Measurements from ENCODE around the gene ATG16L2.

DNA sequence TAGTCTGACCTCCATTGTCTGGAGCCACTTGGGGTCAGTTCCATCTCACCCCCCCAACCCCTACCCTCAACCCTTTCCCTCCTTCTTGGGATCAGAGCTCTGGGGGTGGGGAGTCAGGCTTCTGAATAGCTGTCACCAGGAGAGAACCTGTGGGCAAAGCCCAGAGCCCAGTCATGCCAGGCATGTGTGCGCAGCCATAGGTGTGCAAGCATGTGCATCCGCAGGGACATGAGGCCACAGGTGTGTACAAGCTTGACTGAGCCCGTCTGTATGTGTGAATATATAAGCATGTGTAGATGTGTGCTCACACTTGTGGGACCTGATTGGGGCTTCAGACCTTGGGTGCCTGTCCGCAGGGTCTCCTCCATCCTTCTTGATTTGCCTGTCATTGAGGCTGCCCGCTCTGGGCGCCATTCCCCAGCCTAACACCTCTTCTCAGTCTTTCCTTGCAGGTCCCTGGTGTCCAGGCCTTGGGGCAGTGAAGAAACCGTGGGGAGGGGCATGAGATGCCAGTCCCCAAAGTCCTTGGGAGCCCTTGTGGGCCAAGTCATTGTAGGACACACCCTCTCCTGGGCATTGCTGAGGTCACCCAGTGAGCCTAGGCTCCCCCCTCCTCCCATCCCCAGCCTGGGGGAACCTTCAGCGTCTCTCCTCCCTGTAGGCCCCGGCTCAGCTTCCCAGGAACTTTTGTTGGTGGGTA is 9.0 kb downstream of the ATG16L2 start:
- TF ChIP-seq EZH2 (IDR thresholded peaks at IDR 0.05; ENCODE audit: low read length, missing control alignments): no peak
- TF ChIP-seq, protein P1, sequence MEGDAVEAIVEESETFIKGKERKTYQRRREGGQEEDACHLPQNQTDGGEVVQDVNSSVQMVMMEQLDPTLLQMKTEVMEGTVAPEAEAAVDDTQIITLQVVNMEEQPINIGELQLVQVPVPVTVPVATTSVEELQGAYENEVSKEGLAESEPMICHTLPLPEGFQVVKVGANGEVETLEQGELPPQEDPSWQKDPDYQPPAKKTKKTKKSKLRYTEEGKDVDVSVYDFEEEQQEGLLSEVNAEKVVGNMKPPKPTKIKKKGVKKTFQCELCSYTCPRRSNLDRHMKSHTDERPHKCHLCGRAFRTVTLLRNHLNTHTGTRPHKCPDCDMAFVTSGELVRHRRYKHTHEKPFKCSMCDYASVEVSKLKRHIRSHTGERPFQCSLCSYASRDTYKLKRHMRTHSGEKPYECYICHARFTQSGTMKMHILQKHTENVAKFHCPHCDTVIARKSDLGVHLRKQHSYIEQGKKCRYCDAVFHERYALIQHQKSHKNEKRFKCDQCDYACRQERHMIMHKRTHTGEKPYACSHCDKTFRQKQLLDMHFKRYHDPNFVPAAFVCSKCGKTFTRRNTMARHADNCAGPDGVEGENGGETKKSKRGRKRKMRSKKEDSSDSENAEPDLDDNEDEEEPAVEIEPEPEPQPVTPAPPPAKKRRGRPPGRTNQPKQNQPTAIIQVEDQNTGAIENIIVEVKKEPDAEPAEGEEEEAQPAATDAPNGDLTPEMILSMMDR (conservative IDR thresholded peaks at IDR 0.05 in 1 of 2, IDR thresholded peaks at IDR 0.05 in 1 of 2; ENCODE audit: low read depth in 1 of 2, low read length in 2 of 2): no peak

Measured in fibroblast of lung (primary cell).